WTC11 (cell line): Measurements from ENCODE around the gene CIC. TPM values are rescaled to one million over a fixed set of nuclear protein-coding genes. Genes with fewer than 3 reads are reported as not detected.

ENCODE experiments used
- ATAC-seq: fragments of 200-7000 bp; cut with Tn5 transposase; 2 replicates; pipeline ENCODE4 v1.10.0; 2021; ENCODE audit warnings: mild to moderate bottlenecking, moderate library complexity
- CTCF ChIA-PET: fragments of 300-600 bp; sonication (Branson Sonifier 250); formaldehyde crosslinking; loops from one replicate; lab custom pipeline; 2021; ENCODE audit warnings: antibody characterized with exemption; lab: Charles Lee
- POLR2A ChIA-PET: fragments of 350-600 bp; sonication (Branson Sonifier 250); formaldehyde crosslinking; loops from one replicate; lab custom pipeline; 2021; ENCODE audit warnings: antibody characterized with exemption; lab: Charles Lee
- DNase-seq: peaks from one replicate; pipeline ENCODE4 v3.0.0; 2021; ENCODE audit warnings: low spot score
- H3K27ac Mint-ChIP-seq: 2 replicates; pipeline ENCODE4 v1.8.0; 2021; ENCODE audit warnings: mixed read lengths
- H3K27me3 Mint-ChIP-seq: 2 replicates; pipeline ENCODE4 v1.8.0; 2021; ENCODE audit warnings: low read depth, mild to moderate bottlenecking, moderate library complexity, mixed read lengths
- H3K36me3 Mint-ChIP-seq: 2 replicates; pipeline ENCODE4 v1.8.0; 2021; ENCODE audit warnings: mixed read lengths
- H3K4me1 Mint-ChIP-seq: 2 replicates; pipeline ENCODE4 v1.8.0; 2022; ENCODE audit warnings: mixed read lengths
- H3K4me3 Mint-ChIP-seq: 2 replicates; pipeline ENCODE4 v1.8.0; 2021; ENCODE audit warnings: mild to moderate bottlenecking, moderate library complexity, mixed read lengths
- H3K9me3 Mint-ChIP-seq: 2 replicates; pipeline ENCODE4 v1.8.0; 2021; ENCODE audit warnings: mixed read lengths
- ATF1 ChIP-seq: sonication (generic); formaldehyde crosslinking; IDR thresholded peaks from 2 replicates; pipeline ENCODE4 v1.8.1; 2023; ENCODE audit warnings: mild to moderate bottlenecking, moderate library complexity, missing genetic modification reagents
- CBFB ChIP-seq: sonication (generic); formaldehyde crosslinking; IDR thresholded peaks from 2 replicates; pipeline ENCODE4 v1.8.1; 2022; ENCODE audit warnings: mild to moderate bottlenecking, low read depth, missing genetic modification reagents
- CREM ChIP-seq: sonication (generic); formaldehyde crosslinking; IDR thresholded peaks from 2 replicates; pipeline ENCODE4 v1.8.1; 2022; ENCODE audit warnings: mild to moderate bottlenecking, missing genetic modification reagents, moderate library complexity
- ETV6 ChIP-seq: sonication (generic); formaldehyde crosslinking; IDR thresholded peaks from 2 replicates; pipeline ENCODE4 v1.8.1; 2022; ENCODE audit warnings: mild to moderate bottlenecking, missing genetic modification reagents
- FOXK1 ChIP-seq: sonication (generic); formaldehyde crosslinking; IDR thresholded peaks from 2 replicates; pipeline ENCODE4 v1.8.0; 2022; ENCODE audit warnings: mild to moderate bottlenecking, moderate library complexity, missing genetic modification reagents
- GRHL2 ChIP-seq: fragments of 250-450 bp; sonication (Bioruptor Pico); IDR thresholded peaks from 2 replicates; pipeline ENCODE4 v1.8.0; 2022; ENCODE audit warnings: mild to moderate bottlenecking, moderate library complexity; ENCODE audit not compliant: insufficient replicate concordance, severe bottlenecking
- HMGXB4 ChIP-seq: sonication (generic); formaldehyde crosslinking; IDR thresholded peaks from 2 replicates; pipeline ENCODE4 v1.8.1; 2023; ENCODE audit warnings: mild to moderate bottlenecking, moderate library complexity, missing genetic modification reagents
- IRF2 ChIP-seq: sonication (generic); formaldehyde crosslinking; IDR thresholded peaks from 2 replicates; pipeline ENCODE4 v1.8.0; 2022; ENCODE audit warnings: low read depth, missing genetic modification reagents, borderline replicate concordance
- KAT7 ChIP-seq: sonication (generic); formaldehyde crosslinking; IDR thresholded peaks from 2 replicates; pipeline ENCODE4 v1.8.1; 2023; ENCODE audit warnings: missing genetic modification reagents, mild to moderate bottlenecking, borderline replicate concordance
- OVOL2 ChIP-seq: fragments of 250-450 bp; sonication (Bioruptor Pico); IDR thresholded peaks from 2 replicates; pipeline ENCODE4 v1.9.0; 2021; ENCODE audit warnings: mild to moderate bottlenecking, borderline replicate concordance
- SOX15 ChIP-seq: fragments of 250-450 bp; sonication (Bioruptor Pico); IDR thresholded peaks from 2 replicates; pipeline ENCODE4 v1.9.0; 2021; ENCODE audit warnings: mild to moderate bottlenecking
- TEAD1 ChIP-seq: sonication (generic); formaldehyde crosslinking; IDR thresholded peaks from 2 replicates; pipeline ENCODE4 v1.8.0; 2022; ENCODE audit warnings: mild to moderate bottlenecking, missing genetic modification reagents
- ZNF138 ChIP-seq: sonication (generic); formaldehyde crosslinking; conservative IDR thresholded peaks from 2 replicates; pipeline ENCODE4 v1.8.1; 2022; ENCODE audit warnings: mild to moderate bottlenecking, moderate library complexity, missing genetic modification reagents
- ZNF396 ChIP-seq: fragments of 250-450 bp; sonication (Bioruptor Pico); IDR thresholded peaks from 2 replicates; pipeline ENCODE4 v1.8.0; 2021; ENCODE audit warnings: mild to moderate bottlenecking, moderate library complexity, borderline replicate concordance
- total RNA-seq: library from RNA; stranded (reverse); gene quantifications from 3 replicates; pipeline ENCODE4 v1.2.3, GENCODE V29; 2021
- TF ChIP-seq, protein P1 (sequence below): fragments of 250-450 bp; sonication (Bioruptor Pico); IDR thresholded peaks from 2 replicates; pipeline ENCODE4 v1.9.0; 2021; ENCODE audit warnings: mild to moderate bottlenecking
- TF ChIP-seq, protein P2 (sequence below): sonication (generic); formaldehyde crosslinking; IDR thresholded peaks from 2 replicates; pipeline ENCODE4 v1.8.0; 2022; ENCODE audit warnings: mild to moderate bottlenecking, missing genetic modification reagents
- TF ChIP-seq, protein P3 (sequence below): sonication (generic); formaldehyde crosslinking; IDR thresholded peaks from 2 replicates; pipeline ENCODE4 v1.8.1; 2023; ENCODE audit warnings: mild to moderate bottlenecking, missing genetic modification reagents, borderline replicate concordance

The CIC gene
- total RNA-seq, 1 experiment from 2014 or later = 55.8 TPM

GRCh38 chr19:42220751-42221097 is 48.3 kb upstream of the CIC start:
- DNase-seq = no peak
- Mint-ChIP-seq H3K9me3 (no peaks in the 10 kb centered on the region), H3K27me3 (no peaks in the 10 kb centered on the region; the same call in 1 of the 2 replicates), H3K4me1 (peaks cover 35% of the 10 kb centered on the region), H3K36me3 (peaks cover 23% of the 10 kb centered on the region), H3K27ac (peak overlapping the region; percentile 98), H3K4me3 (peak overlapping the region; percentile 97)
- ChIA-PET POLR2A (interaction anchor here (1.0 to 1.2 kb wide), 2 partner anchors 23 to 85 kb away, joined by 3 read pairs; no protein-coding TSS in a partner anchor), CTCF (interaction anchor here (0.8 to 2.5 kb wide), 4 partner anchors 22 to 112 kb away, joined by 3 to 18 read pairs (median 8); partner anchors contain the start of genes GSK3A and POU2F2)
- no peak for ATAC-seq
- no peak for TF ChIP-seq IRF2
- TF ChIP-seq, all 79 proteins: peak for 0

DNA sequence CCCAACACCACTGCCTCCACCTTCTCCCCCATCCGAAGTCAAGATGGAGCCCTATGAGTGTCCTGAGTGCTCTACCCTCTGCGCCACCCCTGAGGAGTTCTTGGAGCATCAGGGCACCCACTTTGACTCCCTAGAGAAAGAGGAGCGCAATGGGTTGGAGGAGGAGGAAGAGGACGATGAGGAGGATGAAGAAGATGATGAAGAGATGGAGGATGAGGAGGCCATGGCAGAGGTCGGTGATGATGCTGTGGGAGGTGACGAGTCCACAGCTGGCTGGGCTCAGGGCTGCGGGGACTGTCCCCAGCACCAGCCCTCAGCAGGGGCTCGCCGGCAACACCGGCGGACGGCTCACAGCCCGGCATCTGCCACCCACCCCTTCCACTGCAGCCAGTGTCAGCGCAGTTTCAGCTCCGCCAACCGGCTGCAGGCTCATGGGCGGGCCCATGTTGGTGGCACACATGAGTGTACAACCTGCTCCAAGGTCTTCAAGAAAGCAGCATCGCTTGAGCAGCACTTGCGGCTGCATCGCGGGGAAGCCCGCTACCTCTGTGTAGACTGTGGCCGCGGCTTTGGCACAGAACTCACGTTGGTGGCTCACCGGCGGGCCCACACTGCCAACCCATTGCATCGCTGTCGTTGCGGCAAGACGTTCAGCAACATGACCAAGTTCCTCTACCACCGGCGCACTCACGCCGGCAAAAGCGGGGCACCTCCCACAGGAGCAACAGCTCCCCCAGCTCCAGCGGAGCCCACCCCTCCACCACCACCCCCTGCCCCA is 43.9 kb upstream of the CIC start:
- Mint-ChIP-seq H3K27ac (no peak overlapping the region), H3K4me3 (no peak overlapping the region), H3K36me3 (peaks cover 41% of the 10 kb centered on the region), H3K4me1 (peaks cover 8% of the 10 kb centered on the region), H3K9me3 (no peaks in the 10 kb centered on the region), H3K27me3 (no peaks in the 10 kb centered on the region)
- ChIA-PET CTCF (no interaction called here), POLR2A (no interaction called here)
- no peak for DNase-seq
- ATAC-seq = no peak
- TF ChIP-seq, protein P1, sequence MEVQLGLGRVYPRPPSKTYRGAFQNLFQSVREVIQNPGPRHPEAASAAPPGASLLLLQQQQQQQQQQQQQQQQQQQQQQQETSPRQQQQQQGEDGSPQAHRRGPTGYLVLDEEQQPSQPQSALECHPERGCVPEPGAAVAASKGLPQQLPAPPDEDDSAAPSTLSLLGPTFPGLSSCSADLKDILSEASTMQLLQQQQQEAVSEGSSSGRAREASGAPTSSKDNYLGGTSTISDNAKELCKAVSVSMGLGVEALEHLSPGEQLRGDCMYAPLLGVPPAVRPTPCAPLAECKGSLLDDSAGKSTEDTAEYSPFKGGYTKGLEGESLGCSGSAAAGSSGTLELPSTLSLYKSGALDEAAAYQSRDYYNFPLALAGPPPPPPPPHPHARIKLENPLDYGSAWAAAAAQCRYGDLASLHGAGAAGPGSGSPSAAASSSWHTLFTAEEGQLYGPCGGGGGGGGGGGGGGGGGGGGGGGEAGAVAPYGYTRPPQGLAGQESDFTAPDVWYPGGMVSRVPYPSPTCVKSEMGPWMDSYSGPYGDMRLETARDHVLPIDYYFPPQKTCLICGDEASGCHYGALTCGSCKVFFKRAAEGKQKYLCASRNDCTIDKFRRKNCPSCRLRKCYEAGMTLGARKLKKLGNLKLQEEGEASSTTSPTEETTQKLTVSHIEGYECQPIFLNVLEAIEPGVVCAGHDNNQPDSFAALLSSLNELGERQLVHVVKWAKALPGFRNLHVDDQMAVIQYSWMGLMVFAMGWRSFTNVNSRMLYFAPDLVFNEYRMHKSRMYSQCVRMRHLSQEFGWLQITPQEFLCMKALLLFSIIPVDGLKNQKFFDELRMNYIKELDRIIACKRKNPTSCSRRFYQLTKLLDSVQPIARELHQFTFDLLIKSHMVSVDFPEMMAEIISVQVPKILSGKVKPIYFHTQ (CRISPR knock-in tag) = no peak
- TF ChIP-seq FOXK1 (CRISPR knock-in tag) = no peak
- TF ChIP-seq CBFB (CRISPR knock-in tag) = no peak
- no peak for TF ChIP-seq ZNF396
- TF ChIP-seq, protein P2, sequence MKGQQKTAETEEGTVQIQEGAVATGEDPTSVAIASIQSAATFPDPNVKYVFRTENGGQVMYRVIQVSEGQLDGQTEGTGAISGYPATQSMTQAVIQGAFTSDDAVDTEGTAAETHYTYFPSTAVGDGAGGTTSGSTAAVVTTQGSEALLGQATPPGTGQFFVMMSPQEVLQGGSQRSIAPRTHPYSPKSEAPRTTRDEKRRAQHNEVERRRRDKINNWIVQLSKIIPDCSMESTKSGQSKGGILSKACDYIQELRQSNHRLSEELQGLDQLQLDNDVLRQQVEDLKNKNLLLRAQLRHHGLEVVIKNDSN (CRISPR knock-in tag) = no peak
- no peak for TF ChIP-seq TEAD1 (CRISPR knock-in tag)
- TF ChIP-seq KAT7 (CRISPR knock-in tag) = no peak
- TF ChIP-seq SOX15 (CRISPR knock-in tag) = no peak
- TF ChIP-seq, protein P3, sequence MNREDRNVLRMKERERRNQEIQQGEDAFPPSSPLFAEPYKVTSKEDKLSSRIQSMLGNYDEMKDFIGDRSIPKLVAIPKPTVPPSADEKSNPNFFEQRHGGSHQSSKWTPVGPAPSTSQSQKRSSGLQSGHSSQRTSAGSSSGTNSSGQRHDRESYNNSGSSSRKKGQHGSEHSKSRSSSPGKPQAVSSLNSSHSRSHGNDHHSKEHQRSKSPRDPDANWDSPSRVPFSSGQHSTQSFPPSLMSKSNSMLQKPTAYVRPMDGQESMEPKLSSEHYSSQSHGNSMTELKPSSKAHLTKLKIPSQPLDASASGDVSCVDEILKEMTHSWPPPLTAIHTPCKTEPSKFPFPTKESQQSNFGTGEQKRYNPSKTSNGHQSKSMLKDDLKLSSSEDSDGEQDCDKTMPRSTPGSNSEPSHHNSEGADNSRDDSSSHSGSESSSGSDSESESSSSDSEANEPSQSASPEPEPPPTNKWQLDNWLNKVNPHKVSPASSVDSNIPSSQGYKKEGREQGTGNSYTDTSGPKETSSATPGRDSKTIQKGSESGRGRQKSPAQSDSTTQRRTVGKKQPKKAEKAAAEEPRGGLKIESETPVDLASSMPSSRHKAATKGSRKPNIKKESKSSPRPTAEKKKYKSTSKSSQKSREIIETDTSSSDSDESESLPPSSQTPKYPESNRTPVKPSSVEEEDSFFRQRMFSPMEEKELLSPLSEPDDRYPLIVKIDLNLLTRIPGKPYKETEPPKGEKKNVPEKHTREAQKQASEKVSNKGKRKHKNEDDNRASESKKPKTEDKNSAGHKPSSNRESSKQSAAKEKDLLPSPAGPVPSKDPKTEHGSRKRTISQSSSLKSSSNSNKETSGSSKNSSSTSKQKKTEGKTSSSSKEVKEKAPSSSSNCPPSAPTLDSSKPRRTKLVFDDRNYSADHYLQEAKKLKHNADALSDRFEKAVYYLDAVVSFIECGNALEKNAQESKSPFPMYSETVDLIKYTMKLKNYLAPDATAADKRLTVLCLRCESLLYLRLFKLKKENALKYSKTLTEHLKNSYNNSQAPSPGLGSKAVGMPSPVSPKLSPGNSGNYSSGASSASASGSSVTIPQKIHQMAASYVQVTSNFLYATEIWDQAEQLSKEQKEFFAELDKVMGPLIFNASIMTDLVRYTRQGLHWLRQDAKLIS (CRISPR knock-in tag) = no peak
- no peak for TF ChIP-seq ETV6 (CRISPR knock-in tag)
- TF ChIP-seq CREM (CRISPR knock-in tag) = no peak
- no peak for TF ChIP-seq OVOL2 (CRISPR knock-in tag)
- TF ChIP-seq ZNF138 (CRISPR knock-in tag) = no peak
- TF ChIP-seq ATF1 (CRISPR knock-in tag) = no peak
- no peak for TF ChIP-seq GRHL2
- TF ChIP-seq HMGXB4 (CRISPR knock-in tag) = no peak
- TF ChIP-seq, all 79 proteins: peak for 0
